ENCODE measurements around the gene CELF6.

- TF ChIP-seq POLR2A (IDR thresholded peaks at IDR 0.05; ENCODE audit: low read length) (no peak), GATA1 (IDR thresholded peaks at IDR 0.05; ENCODE audit: low read depth, low read length) (no peak)
These were observed 38.2 kb upstream of the CELF6 start for GRCh38 chr15:72358121-72358520.

Data from erythroblast (primary cell).